ENCODE measurements around the gene POLR2C.
A peak's percentile ranks its signal among the peaks of the same experiment; 100 is the strongest.

POLR2C gene

GRCh38 chr16:57482845-57483545 lies 20.5 kb downstream of the POLR2C start:
- DNase-seq (ENCODE audit: extremely low read depth, insufficient read length): no peak
- no peak overlapping the region for H3K4me3 ChIP-seq (replicated peaks; ENCODE audit: low read depth, low read length)
- TF ChIP-seq, protein P1, sequence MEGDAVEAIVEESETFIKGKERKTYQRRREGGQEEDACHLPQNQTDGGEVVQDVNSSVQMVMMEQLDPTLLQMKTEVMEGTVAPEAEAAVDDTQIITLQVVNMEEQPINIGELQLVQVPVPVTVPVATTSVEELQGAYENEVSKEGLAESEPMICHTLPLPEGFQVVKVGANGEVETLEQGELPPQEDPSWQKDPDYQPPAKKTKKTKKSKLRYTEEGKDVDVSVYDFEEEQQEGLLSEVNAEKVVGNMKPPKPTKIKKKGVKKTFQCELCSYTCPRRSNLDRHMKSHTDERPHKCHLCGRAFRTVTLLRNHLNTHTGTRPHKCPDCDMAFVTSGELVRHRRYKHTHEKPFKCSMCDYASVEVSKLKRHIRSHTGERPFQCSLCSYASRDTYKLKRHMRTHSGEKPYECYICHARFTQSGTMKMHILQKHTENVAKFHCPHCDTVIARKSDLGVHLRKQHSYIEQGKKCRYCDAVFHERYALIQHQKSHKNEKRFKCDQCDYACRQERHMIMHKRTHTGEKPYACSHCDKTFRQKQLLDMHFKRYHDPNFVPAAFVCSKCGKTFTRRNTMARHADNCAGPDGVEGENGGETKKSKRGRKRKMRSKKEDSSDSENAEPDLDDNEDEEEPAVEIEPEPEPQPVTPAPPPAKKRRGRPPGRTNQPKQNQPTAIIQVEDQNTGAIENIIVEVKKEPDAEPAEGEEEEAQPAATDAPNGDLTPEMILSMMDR (IDR thresholded peaks at IDR 0.05; ENCODE audit: insufficient read depth, low read length, poor library complexity, severe bottlenecking): no peak
- H3K36me3 ChIP-seq (ENCODE audit: control insufficient read depth, insufficient read depth, low read length): no peaks in the 10 kb centered on the region
- H3K27me3 ChIP-seq (replicated peaks; ENCODE audit: control insufficient read depth, insufficient read depth, low read length): no peaks in the 10 kb centered on the region; the same call in 1 of the 2 replicates

- Histone ChIP-seq H3K27me3 (replicated peaks; ENCODE audit: control insufficient read depth, insufficient read depth, low read length) (no peaks in the 10 kb centered on the region; the same call in 1 of the 2 replicates), H3K4me3 (replicated peaks; ENCODE audit: low read depth, low read length) (no peak overlapping the region), H3K36me3 (ENCODE audit: control insufficient read depth, insufficient read depth, low read length) (no peaks in the 10 kb centered on the region)
- TF ChIP-seq, protein P1 (IDR thresholded peaks at IDR 0.05; ENCODE audit: insufficient read depth, low read length, poor library complexity, severe bottlenecking): no peak
- no peak for DNase-seq (ENCODE audit: extremely low read depth, insufficient read length)
Measured at GRCh38 chr16:57483725-57484514, 21.4 kb downstream of the POLR2C start.

DNA sequence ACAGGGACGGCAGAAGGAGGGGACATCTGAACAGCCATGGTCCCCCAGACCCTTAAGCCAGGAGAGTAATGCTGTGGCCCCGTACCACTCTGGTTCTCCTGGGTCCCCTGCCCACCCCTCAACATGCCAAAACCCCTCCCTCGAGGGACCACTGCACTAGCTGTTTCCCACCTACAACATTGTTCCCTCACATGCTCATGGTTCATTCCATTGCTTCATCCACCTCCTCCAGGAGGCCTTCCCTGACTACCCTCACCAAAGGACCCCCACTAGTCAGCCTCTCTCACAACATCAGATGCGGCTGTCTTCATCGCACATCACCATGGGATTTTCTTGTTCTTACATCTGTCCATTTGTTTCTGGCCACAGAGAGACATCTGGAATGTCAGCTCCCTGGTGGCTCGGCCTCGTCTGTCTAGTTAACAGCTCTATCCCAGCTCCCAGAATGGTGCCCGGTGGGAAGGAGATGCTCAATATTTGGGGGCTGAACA lies 22.1 kb downstream of the POLR2C start:
- TF ChIP-seq, protein P1 (IDR thresholded peaks at IDR 0.05; ENCODE audit: insufficient read depth, low read length, poor library complexity, severe bottlenecking): no peak
- Histone ChIP-seq H3K36me3 (ENCODE audit: control insufficient read depth, insufficient read depth, low read length) (no peaks in the 10 kb centered on the region), H3K4me3 (replicated peaks; ENCODE audit: low read depth, low read length) (no peak overlapping the region), H3K27me3 (replicated peaks; ENCODE audit: control insufficient read depth, insufficient read depth, low read length) (no peaks in the 10 kb centered on the region)
- no peak for DNase-seq (ENCODE audit: extremely low read depth, insufficient read length)

- Histone ChIP-seq H3K4me3 (replicated peaks; ENCODE audit: low read depth, low read length) (peak overlapping the region; percentile 66), H3K27me3 (replicated peaks; ENCODE audit: control insufficient read depth, insufficient read depth, low read length) (no peaks in the 10 kb centered on the region), H3K36me3 (ENCODE audit: control insufficient read depth, insufficient read depth, low read length) (no peaks in the 10 kb centered on the region)
- no peak for DNase-seq (ENCODE audit: extremely low read depth, insufficient read length)
- TF ChIP-seq, protein P1 (IDR thresholded peaks at IDR 0.05; ENCODE audit: insufficient read depth, low read length, poor library complexity, severe bottlenecking): no peak
Measured at GRCh38 chr16:57485091-57485915, 22.8 kb downstream of the POLR2C start.

- peak; percentile 66 for DNase-seq (ENCODE audit: extremely low read depth, insufficient read length)
- Histone ChIP-seq H3K36me3 (ENCODE audit: control insufficient read depth, insufficient read depth, low read length) (no peaks in the 10 kb centered on the region), H3K4me3 (replicated peaks; ENCODE audit: low read depth, low read length) (peak within 1 kb of the TSS; percentile 66), H3K27me3 (replicated peaks; ENCODE audit: control insufficient read depth, insufficient read depth, low read length) (no peaks in the 10 kb centered on the region)
- TF ChIP-seq, protein P1 (IDR thresholded peaks at IDR 0.05; ENCODE audit: insufficient read depth, low read length, poor library complexity, severe bottlenecking): no peak
Measured at GRCh38 chr16:57485916-57486857, 23.7 kb downstream of the POLR2C start, which contains the start of gene DOK4. DOK4 (minus strand) TSS chr16:57486493; CDS start chr16:57479507, 6,986 bp downstream.
